NOMO-1 (cell line): ENCODE measurements around the gene RAB1B.
A peak's percentile ranks its signal among the peaks of the same experiment; 100 is the strongest.
"Not testable (repeated sequence)": the region's sequence is repeated elsewhere in the genome, so short reads cannot be mapped to it uniquely, and the experiment has no call there.

Experiments used
- DNase-seq, 2 experiments: peaks; one replicate each; lab custom pipeline; 2025; ENCODE audit not compliant: unreplicated experiment in 2 of 2; lab: John Stamatoyannopoulos, UW

RAB1B gene

DNA sequence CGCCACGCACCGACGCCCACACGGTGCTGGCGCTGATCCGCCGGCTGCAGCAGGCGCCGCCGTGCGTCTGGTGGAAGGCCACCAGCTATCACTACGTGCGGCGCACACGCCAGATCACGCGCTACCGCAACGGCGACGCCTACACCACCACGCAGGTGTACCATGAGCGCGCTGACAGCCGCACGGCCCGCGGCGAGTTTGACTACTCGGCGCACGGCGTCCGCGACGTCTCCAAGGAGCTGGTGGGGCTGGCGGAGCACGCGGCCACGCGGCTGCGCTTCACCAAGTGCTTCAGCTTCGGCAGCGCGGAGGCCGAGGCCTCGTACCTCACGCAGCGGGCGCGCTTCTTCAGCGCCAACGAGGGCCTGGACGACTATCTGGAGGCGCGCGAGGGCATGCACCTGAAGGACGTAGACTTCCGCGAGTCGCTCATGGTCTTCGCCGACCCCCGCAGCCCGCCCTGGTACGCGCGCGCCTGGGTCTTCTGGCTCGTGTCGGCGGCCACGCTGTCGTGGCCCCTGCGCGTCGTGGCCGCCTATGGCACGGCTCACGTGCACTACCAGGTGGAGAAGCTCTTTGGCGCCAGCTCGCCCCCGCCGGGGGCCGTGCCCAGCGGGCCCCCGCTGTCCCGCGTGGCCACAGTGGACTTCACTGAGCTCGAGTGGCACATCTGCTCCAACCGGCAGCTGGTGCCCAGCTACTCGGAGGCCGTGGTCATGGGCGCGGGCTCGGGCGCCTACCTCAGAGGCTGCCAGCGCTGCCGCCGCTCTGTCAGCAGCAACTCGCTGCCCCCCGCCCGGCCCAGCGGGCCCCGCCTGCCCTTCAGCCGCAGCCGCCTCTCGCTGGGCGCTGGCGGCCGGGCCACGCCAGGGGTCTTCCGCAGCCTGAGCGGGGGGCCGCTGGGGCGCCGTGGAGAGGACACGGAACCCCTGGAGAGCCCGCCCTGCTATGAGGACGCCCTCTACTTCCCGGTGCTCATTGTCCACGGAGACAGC is 26.5 kb downstream of the RAB1B start:
- no peak for DNase-seq

DNA sequence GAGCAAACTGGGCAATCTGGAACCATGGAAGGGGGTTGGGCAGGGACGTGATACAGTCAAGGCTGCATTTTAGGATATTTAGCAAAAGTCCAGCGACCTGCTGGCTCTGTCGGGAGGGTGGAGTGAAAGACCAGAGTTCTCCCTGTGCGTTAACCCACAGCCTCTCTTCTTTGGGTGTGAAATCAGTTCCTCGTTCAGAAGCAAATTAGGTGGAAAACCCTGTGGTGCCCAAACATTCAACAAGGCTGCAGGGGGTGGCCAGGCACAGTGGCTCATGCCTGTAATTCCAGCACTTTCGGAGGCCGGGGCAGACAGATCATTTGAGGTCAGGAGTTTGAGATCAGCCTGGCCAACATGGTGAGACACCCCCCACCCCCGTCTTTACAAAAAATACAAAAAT is 29.2 kb downstream of the RAB1B start:
- no peak for DNase-seq

DNA sequence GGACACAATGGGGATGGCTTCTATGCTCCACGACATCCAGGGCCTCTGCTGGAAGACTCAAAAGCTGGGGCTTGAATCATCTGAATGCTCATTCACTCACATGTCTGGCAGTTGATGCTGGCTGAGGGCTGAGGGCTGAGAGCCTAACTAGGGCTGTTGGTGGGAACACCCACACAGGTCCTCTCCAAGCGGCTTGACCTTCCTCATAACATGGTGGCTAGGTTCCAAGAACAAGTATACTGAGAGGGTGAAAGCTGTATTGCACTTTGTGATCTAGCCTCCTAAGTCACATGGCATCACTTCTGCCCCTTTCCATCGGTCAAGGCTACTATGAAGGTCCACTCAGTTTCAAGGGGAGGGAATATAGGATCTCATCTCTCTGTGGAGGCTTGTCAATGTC is 30.7 kb downstream of the RAB1B start:
- no peak for DNase-seq

DNA sequence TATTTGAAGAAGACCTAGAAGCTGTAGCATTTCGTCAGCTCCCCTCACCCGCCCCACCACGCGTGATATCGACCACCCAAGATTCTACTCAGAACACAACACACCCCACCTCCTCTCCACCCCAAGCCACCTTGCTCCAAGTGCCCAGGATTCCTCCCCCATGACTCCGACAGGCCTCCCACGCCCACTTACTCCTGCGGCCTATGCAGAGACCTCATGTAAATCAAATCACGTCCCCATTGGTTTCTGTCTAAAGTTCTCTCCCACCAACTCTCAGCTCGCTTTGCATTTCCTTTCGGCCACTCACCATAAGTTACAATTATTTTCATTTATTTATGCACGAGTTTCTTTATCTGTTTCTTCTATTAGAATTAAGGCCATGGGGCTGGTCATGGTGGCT is 34.2 kb downstream of the RAB1B start:
- DNase-seq = no peak

DNA sequence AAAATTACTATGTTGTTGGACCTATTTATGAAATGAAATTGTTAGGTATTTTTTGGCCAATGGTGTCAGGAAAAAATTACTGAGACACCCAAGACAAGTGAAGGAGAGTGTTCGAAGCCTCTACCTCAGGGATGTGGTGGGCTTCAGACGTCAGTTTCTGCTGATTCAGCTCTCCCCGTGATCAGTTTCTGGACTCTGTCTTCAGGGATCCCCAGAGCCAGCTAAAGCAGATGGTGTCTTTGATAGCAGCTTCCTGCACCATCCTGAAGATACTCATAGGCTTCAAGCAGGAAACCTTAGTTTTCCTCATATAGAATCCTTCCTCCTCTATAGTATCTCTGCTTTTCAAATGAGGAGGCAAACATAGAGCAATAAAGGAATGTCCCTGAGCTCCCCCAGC is 41.0 kb downstream of the RAB1B start:
- DNase-seq = no peak

DNA sequence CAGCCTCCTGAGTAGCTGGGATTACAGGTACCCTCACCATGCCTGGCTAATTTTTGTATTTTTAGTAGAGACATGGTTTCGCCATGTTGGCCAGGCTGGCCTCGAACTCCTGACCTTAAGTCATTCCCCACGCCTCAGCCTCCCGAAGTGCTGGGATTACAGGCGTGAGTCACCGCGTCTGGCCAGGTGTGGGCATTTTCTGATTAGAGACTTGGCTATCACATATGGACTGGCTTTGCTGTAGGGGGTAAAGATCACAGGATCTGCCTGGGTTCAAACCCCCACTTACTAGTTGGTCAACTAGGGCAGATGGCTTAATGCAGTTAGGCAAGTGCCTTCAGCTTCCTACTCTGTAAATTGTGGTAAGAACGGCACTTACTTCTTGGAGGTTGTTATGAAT is 41.9 kb downstream of the RAB1B start:
- DNase-seq = no peak

DNA sequence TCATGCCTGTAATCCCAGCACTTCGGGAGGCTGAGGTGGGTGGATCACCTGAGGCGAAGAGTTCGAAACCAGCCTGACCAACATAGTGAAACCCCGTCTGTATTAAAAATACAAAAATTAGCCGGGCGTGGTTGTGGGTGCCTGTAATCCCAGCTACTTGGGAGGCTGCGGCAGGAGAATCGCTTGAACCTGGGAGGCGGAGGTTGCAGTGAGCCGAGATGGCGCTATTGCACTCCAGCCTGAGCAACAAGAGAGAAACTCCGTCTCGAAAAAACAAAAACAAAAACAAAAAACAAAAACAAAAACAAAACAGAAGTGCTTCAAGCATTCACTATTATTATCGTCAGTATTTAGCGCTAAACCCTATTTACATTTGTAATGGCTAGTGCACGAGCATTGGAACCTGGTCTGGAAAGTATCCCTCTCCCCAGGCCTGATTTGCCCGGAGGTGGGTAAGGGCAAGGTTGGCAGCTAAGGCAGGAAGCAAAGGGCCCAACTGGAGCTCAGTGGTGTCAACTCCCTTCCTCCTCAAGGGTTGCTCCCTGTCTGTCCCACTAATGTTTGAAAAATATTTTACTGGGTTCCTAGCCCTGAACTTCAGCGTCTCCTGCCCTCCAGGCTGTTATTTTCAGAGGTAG is 42.5 kb downstream of the RAB1B start:
- not testable (repeated sequence) for DNase-seq

DNA sequence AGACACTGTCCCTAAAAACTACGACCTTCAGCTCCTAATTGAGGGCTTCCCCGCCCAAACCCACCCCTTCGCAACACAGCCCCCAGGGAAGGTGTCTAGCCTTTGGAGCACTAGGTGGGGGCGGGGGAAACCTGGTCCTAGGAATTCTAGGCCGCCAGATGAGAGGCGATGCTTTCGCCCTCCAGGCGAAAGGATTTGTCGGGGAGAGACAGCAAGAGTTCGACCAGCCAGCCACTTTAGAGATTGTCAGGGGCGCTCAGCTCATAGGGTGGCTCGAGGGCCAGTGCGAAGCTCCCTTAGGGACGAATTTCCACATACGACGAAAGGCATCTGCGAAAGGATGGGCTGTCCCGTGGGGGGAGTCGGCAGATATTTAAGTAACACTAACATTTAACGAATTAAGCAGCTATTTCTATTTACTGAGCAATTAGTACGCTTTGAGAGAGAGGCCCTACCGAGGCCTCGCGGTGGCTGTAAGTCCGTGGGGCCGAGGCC is 43.1 kb downstream of the RAB1B start:
- no peak for DNase-seq

DNA sequence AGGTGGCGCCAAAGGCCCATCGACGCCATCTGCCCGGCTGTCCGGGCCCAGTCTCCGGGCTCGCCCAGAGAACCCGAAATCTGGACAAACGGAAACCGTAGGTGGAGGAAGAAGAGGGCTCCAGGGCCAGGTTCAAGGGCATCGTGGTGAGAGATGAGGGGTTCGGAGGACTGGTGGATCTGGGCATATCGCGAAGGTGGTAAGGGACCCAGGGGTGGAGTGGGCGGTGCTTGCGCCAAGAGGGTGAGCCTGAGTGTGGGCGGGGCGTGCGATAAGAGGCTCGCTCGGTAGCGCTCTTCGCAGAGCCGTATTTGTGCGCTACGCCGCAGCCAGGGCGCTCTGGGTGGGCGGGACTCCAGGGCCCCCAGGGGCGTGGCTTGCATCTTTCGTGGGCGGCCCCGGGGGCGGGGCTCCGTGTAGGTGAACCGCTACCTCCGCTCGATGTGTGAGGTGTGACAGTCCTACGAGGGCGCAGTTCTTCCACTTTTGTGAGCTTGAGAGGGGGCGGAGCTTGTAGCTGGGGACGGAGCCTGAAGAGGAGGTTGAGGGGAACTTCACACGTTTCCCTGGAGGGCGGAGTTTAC is 43.6 kb downstream of the RAB1B start:
- peak; percentile 93 to 94 for DNase-seq

DNA sequence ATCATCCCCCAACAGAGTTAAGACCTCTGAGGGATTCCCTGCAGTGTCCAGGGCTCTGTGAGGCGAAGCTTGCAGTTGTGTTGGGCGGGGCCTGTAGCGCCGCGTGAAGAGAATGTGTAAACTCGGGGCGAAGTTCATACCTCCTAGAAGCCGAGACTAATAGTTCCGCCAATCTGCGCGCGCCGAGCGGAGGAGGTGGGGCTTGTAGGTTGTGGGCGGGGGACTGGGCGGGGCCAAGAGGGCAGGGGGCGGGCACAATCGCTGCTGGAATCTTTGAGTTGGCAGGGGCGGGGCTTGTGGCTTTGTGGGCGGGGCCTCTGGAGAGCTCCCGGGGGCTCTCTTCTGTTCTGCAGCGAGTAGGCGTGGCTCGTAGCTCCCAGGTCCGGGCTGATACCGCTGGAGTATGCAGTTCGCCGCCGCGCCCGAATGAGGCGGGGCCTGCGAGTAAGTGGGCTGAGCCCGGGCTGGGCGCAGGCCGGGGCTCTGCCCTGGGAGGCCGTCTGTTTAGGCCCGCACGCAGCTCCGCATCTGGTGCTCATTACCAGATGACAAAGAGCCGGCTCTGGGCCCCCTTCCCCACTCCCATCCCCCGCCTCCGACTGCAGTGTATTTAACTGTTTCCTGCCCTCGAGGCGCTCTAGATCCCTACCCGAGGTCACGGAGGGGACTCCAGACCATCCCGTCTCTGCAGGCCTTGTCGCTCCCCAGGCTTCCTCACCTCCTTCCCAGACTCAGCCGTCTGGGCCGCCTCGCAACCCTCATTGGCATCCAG is 44.3 kb downstream of the RAB1B start:
- peak; percentile 94 to 97 for DNase-seq

DNA sequence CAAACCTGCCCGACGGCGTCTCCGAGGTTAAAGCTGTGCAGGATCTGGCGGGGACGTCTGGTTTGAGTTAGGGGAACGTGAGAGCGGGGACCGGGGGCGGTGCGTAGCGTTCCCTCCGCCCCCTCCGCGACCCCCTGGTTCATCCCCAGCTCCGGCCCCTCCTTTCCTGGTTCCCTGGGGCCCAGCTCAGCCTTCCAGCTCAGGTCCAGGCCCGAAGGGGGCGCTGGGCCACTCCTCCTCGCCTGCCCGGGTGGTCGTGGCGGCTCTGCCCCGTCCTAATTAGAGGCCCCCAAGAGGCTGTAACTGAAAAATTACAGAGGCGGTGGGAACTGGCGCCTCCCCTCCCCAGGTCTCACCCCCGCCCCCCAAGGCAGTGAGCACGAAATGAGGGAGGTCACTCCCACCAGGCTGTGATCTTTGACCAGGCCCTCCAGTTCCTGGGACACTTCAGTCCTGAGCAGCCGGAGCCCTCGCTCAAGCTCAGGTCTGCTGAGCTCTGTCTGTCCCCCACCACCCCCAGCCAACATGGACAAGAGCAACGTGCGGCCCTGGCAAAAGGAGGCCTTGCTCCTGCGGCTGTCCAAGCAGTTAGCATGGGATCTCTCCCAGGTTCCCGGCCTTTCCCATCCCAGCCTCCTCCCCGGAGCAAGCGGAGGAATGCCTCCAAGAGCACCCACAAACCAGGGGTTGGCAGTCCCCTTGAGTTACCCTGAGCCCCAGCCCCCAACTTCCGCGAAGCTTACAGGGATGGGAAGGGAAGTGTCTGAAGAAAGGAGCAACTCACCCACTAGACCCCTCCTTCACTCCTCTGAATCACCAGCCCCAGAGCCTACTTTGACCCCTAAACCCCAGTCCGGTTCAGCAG is 45.1 kb downstream of the RAB1B start:
- DNase-seq = no peak

DNA sequence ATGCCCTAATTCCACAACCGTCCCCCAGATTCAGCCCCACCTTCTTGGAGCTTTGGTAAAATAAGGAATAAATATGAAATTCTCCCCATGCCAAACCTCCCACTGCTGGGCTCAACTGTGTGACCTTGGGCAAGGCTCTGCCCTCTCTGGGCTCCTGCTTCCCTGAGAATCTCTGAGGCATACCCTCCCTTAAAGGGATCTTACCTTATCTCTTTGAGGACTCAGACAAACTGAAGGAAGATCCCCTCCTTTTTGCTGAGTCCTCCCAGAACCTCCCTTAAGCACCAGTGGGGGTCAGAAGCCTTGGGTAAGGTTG is 45.7 kb downstream of the RAB1B start:
- DNase-seq = no peak

DNA sequence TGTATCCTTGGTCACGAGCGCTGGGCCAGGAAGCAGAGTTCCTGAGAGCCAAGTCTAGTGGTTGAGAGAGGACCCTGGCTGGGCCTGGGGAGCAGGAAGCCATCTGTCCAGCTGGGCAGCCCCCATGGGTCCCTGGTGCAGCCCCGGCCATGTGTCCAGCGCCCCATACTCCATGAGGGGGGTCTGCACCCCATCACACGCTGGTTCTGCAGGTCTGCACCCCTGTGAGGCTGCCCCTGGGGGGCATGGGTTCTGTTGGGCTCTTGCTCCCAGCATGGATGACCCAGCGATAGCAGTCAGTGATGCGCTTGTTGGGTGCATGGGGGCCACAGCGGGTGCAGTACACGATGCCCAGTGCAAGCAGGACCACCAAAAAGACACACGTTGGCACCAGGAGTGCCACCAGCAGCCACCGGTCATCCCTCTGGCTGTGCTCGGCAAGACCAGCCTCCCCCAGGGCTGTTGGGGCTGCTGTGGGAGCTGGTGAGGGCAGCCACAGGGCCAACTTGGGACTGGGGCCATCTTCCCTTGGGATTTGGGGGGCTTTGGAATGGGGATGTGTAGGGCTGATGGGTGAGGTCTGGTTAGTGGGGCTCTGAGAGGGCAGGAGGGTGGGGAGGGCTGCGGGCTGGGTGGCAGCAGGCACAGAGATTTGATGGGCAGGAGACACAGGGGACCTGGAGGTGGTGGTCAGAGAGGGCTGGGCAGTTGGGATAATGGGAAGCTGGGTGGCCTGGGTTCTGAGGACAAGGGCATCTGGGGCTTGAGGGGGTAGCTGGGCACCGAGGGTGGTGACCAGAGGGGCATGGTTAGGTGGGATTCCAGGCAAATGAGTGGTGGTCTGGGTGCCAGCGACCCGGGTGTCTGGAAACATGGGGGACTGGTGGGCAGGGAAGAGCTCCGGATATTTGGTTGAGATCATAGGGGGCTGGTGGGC is 46.4 kb downstream of the RAB1B start:
- no peak for DNase-seq

DNA sequence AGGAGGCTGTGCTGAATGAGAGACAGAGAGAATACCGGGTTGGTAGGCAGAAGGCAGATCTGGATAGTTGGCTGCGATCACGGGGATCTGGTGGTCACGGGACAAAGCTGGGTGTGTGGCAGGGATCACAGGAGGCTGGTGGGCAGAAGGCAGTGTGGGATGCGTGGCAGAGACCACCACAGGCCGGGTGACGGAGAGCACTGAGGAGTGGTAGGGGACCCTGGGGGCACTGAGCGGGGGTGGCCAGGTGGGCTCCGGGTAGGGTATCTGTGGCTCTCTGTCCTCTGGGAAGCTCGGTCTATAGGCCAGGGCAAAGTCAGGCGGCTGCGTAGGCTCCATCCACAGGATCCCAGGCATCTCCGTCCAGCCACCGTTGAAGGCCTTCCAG is 47.1 kb downstream of the RAB1B start:
- DNase-seq = no peak

DNA sequence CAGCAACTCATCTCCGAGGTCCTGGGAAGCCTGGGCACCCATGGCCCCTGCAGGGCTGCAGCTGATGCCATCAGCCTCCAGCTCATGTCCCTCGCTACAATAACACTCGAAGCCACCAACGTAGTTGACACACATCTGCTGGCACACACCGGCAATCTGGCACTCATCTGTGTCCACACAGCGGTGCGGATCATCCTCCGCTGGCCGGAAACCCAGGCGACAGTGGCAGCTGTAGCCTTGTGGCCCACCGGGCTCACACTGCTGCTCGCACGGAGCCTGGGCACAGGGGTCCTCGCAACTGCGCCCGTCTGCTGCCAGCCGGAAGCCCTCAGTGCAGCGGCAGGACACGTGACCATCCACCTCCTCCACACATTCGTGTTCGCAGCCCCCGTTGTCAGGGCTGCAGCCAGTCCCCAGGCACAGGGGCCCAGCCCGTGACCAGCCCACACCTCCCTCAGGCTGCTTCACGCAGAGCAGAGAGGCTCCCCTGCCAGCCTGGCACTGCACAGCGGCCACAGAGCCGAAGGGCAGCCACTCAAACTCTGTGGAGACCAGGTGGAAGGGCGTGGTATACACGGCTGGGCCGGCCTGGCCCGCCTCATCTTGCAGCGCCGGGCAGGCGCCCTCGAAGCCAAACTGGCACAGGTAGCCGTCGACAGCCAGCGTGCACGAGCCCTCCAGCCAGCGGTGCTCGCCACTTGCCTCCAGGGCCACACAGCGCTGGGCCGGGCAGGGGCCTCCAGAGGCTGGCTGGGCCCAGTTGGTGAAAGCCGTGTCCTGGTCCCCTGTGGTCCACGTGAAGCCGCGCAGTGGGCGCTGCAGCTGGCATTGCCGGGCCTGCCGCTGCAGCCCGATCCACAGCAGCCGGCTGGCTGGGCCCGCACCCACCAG is 47.7 kb downstream of the RAB1B start:
- no peak for DNase-seq

DNA sequence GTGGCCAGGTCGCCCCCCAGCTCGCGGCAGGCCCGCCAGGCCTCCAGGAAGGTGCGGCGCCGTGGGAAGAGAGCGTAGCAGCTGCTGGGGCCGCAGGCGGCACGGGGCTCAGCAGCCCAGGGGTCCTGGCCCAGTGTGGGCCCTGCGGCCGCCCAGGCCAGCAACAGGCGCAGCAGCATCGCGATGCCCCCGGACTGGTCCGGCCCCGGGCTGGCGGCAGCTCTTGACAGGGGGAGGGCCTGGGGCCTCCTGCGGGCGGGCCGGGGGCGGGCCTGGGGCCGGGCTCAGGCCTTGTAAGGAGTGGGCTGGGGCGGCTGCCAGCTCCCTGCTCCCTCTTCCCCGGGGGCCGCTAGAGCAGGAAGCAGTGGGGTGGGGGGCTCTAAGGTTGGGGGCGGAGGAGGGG is 48.4 kb downstream of the RAB1B start, which contains the start of gene CD248:
TSS of gene CD248 (minus strand) at position 196 of the 403 bp plus-strand sequence. CDS start at position 179, 17 bp downstream.
- no peak for DNase-seq

DNA sequence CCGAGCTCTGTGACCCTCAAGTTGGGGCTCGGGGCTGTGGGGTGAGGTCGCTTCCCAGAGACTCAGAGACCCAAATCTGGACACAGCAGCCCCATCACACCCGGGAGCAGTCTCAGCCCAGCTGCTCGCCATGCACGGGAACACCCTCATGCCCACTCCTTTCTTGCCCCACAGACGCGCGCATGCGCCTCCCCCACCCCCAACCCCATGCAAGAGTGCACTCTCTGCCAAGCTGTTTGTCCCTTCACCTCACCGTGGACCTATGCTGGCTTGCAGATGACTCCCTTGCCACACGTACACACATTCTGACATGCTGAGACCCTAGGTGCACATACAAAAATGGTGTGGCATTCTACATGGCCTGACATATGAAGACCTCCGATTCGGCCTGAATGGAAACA is 48.9 kb downstream of the RAB1B start:
- no peak for DNase-seq
